SW480 (cell line): Measurements from ENCODE around the gene NMBR.
A peak's percentile ranks its signal among the peaks of the same experiment; 100 is the strongest.
"Not testable (repeated sequence)": the region's sequence is repeated elsewhere in the genome, so short reads cannot be mapped to it uniquely, and the experiment has no call there.

Source experiments
- DNase-seq: peaks from one replicate; pipeline ENCODE4 v3.0.0-alpha.2; 2016; ENCODE audit warnings: low spot score

The NMBR gene

GRCh38 chr6:142154336-142154735 lies 7.4 kb upstream of the NMBR start:
- DNase-seq = no peak

GRCh38 chr6:142153196-142153595 lies 6.3 kb upstream of the NMBR start:
- DNase-seq = no peak

GRCh38 chr6:142152746-142153145 lies 5.8 kb upstream of the NMBR start:
- DNase-seq = no peak

GRCh38 chr6:142141531-142141930 lies 5.4 kb downstream of the NMBR start:
- not testable (repeated sequence) for DNase-seq

- DNase-seq = no peak
Measured at GRCh38 chr6:142138876-142139275, 8.0 kb downstream of the NMBR start.

GRCh38 chr6:142132625-142133024 lies 14.3 kb downstream of the NMBR start, which contains the start of gene GJE1:
Gene GJE1, plus strand, starts transcription at chr6:142132925. Its CDS starts 234 bp downstream, at chr6:142133159.
- DNase-seq = no peak

GRCh38 chr6:142130814-142131213 lies 16.1 kb downstream of the NMBR start:
- DNase-seq = no peak

- no peak for DNase-seq
Measured at GRCh38 chr6:142121342-142121741, 25.6 kb downstream of the NMBR start.

- no peak for DNase-seq
Measured at GRCh38 chr6:142118925-142119324, 28.0 kb downstream of the NMBR start.

- DNase-seq = no peak
Measured at GRCh38 chr6:142118328-142118727, 28.6 kb downstream of the NMBR start.

- DNase-seq = no peak
Measured at GRCh38 chr6:142117366-142117765, 29.6 kb downstream of the NMBR start.

- DNase-seq = peak; percentile 55
Measured at GRCh38 chr6:142112451-142113061, 34.4 kb downstream of the NMBR start.

GRCh38 chr6:142110820-142111219 lies 36.1 kb downstream of the NMBR start:
- not testable (repeated sequence) for DNase-seq

- not testable (repeated sequence) for DNase-seq
Measured at GRCh38 chr6:142104820-142105219, 42.1 kb downstream of the NMBR start.

GRCh38 chr6:142088858-142089216 lies 58.1 kb downstream of the NMBR start:
- no peak for DNase-seq

- no peak for DNase-seq
Measured at GRCh38 chr6:142087950-142088857, 58.7 kb downstream of the NMBR start.

GRCh38 chr6:142079130-142079529 lies 67.8 kb downstream of the NMBR start:
- no peak for DNase-seq

GRCh38 chr6:142075516-142076101 lies 71.3 kb downstream of the NMBR start:
- DNase-seq = peak; percentile 2

GRCh38 chr6:142074516-142074915 lies 72.4 kb downstream of the NMBR start:
- no peak for DNase-seq

- DNase-seq = no peak
Measured at GRCh38 chr6:142071981-142072380, 74.9 kb downstream of the NMBR start.

- no peak for DNase-seq
Measured at GRCh38 chr6:142068416-142068815, 78.5 kb downstream of the NMBR start.

GRCh38 chr6:142062861-142063260 lies 84.1 kb downstream of the NMBR start:
- not testable (repeated sequence) for DNase-seq
